Suprapubic skin (tissue), 3 donors: ENCODE measurements around the gene TMED10.

ENCODE experiments used
- CTCF ChIP-seq, 2 donors: fragments of 200-600 bp in 1 of 2; fragments of 450-650 bp in 1 of 2; sonication (generic) in 1 of 2; IDR thresholded peaks; one replicate each; pipeline ENCODE4 v1.5.1; 2016 to 2019; ENCODE audit warnings: antibody characterized with exemption in 2 of 2, mild to moderate bottlenecking in 1 of 2, moderate library complexity in 1 of 2
- POLR2A ChIP-seq, 2 donors: fragments of 450-650 bp; IDR thresholded peaks; one replicate each; pipeline ENCODE4 v1.6.1; 2017; ENCODE audit warnings: antibody characterized with exemption in 2 of 2, mild to moderate bottlenecking in 2 of 2, moderate library complexity in 2 of 2

DNA sequence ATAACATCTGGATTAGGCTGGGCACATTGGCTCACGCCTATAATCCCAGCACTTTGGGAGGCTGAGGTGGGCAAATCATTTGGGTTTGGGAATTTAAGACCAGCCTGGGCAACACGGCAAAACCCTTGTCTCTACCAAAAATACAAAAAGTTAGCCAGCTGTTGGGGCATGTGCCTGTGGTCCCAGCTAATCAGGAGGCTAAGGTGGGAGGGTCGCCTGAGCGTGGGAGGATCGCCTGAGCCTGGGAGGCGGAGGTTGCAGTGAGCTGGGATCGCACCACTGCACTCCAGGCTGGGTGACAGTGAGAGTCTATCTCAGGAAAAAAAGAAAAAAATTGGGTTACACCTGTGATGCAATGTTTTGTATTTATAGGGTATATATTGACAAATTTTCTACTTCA lies 54.9 kb downstream of the TMED10 start:
- TF ChIP-seq CTCF (IDR thresholded peaks at IDR 0.05) = no peak
- TF ChIP-seq POLR2A (IDR thresholded peaks at IDR 0.05) = no peak
